Neural progenitor cell (in vitro differentiated cells): ENCODE data around the gene AP1M1.

Source experiments
- EZH2phosphoT487 ChIP-seq: fragments of 200-600 bp; sonication (generic); IDR thresholded peaks from 2 replicates; pipeline ENCODE4 v1.6.1; 2017; ENCODE audit warnings: antibody characterized with exemption
- TF ChIP-seq, protein P1 (sequence below): fragments of 200-600 bp; sonication (generic); IDR thresholded peaks from 2 replicates; pipeline ENCODE4 v1.5.1; 2017; ENCODE audit warnings: antibody characterized with exemption, mild to moderate bottlenecking

DNA sequence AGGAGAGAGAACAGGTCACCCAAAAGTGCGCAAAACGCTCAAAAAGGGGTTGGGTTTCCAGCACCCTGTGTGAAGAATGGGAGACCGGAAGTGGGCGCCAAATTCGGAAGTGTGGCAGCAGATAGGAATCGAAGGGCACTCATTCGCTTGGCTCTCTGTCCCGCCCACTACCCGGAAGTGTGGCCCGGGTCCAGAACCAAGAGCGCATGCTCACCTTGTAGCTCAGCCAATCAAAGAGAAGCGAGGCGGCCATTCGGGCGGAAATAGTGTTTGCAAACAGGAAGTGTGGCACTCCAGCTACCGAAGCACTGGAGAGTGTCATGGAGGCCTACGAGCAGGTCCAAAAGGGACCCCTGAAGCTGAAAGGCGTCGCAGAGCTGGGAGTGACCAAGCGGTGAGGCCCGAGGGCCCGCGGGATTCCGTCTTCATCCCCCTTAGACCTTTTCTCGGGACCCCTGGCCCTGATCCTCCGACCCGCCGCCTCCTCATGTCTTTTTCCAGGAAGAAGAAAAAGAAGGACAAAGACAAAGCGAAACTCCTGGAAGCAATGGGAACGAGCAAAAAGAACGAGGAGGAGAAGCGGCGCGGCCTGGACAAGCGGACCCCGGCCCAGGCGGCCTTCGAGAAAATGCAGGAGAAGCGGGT is 12.5 kb upstream of the AP1M1 start, which contains the start of gene FAM32A:
- TF ChIP-seq, protein P1, sequence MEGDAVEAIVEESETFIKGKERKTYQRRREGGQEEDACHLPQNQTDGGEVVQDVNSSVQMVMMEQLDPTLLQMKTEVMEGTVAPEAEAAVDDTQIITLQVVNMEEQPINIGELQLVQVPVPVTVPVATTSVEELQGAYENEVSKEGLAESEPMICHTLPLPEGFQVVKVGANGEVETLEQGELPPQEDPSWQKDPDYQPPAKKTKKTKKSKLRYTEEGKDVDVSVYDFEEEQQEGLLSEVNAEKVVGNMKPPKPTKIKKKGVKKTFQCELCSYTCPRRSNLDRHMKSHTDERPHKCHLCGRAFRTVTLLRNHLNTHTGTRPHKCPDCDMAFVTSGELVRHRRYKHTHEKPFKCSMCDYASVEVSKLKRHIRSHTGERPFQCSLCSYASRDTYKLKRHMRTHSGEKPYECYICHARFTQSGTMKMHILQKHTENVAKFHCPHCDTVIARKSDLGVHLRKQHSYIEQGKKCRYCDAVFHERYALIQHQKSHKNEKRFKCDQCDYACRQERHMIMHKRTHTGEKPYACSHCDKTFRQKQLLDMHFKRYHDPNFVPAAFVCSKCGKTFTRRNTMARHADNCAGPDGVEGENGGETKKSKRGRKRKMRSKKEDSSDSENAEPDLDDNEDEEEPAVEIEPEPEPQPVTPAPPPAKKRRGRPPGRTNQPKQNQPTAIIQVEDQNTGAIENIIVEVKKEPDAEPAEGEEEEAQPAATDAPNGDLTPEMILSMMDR = no peak
- no peak for TF ChIP-seq EZH2phosphoT487
